ENCODE measurements around the gene TNNI3.
"Not testable (repeated sequence)": the region's sequence is repeated elsewhere in the genome, so short reads cannot be mapped to it uniquely, and the experiment has no call there.

The TNNI3 gene

DNA sequence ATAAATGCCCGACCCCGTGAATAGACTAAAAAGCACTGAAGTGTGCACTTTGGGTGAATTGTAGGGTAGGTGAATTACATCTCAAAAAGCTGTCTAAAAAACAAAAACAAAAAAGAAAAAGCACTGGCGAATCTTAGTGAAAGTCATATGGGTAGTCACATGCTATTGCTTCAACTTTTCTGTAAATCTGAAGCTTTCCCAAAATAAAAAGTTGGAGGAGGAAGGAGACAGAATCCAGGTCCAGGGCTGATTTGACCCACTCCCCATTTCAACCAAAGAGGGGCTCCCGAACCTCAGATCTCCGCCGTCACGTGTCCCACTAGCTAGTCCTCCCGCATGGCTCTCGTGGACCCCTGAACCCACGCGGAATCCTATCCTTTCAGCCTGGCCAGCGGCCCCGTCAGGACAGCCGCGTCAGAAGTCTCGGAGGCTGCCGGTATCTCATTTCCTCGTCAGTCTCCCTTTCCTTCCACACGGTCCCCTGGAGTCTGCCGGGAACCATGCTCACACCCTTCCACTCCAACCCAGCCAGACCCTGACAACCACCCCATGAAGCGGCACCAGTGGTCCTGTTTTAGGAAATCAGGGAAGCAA lies 46.2 kb downstream of the TNNI3 start:
- H3K4me3 ChIP-seq (ENCODE audit: low read length): no peak overlapping the region

DNA sequence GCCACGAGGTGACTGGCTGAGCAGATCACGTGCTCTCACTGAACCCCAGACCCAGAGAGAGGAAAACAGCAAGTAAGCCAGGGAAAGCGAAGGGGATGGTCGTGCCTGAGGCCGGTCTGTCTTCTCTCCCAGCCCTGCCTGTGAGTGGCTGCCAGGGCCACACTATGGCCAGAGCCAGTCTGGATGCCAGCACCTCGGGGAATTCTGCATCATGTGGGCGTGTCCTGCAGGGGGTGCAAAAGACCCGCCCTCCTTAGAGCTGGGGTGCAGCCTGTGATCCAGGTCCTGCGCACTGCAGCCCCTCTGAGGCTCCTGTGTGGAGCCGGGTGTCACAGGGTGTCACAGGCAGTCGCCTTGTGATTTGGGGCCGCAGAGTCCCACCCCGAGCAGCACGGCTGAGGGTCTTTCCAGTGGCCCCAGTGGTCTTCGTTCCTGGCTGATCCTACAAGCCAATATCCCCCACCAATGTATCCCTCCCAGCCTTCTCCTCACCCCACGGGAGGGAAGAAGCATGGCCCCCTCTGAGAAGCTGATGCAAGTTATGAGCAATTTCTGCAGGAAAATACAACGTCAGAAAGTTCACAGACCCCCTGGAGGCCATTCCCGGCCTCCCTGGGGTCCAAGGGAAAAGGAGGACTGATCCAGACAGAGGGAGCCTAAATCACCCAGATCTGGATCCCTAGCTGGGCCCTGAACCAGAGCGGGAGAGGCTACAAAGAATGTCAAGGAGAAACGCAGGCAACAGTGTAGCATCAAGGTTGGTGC lies 47.8 kb downstream of the TNNI3 start:
- no peak overlapping the region for H4K5ac ChIP-seq (ENCODE audit: low read length)
- no peaks in the 10 kb centered on the region for H3K36me3 ChIP-seq (ENCODE audit: control insufficient read depth, insufficient read depth, low read length)
- H3K18ac ChIP-seq (ENCODE audit: low read length): no peak overlapping the region
- no peaks in the 10 kb centered on the region for H3K27me3 ChIP-seq (ENCODE audit: insufficient read depth, low read length, poor library complexity)
- no peak overlapping the region for H2BK5ac ChIP-seq (ENCODE audit: low read length)
- DNase-seq: no peak
- H4K8ac ChIP-seq (ENCODE audit: low read depth, low read length): no peak overlapping the region
- H3K27ac ChIP-seq (ENCODE audit: low read depth, low read length): no peak overlapping the region
- H3K4me1 ChIP-seq (ENCODE audit: control insufficient read depth, low read depth, low read length): no peaks in the 10 kb centered on the region
- H2AK5ac ChIP-seq (ENCODE audit: low read length): no peak overlapping the region
- H2BK15ac ChIP-seq (replicated peaks; ENCODE audit: low read depth): no peak overlapping the region
- H3K4ac ChIP-seq (ENCODE audit: low read depth, low read length): no peak overlapping the region
- H3K9ac ChIP-seq (ENCODE audit: low read length): no peak overlapping the region
- WGBS (ENCODE audit: extremely low coverage, insufficient coverage, low lambda C conversion rate): no CpG with 5 or more reads among the region's 20 CpGs
- no peak overlapping the region for H3K4me2 ChIP-seq (ENCODE audit: low read length)
- no peak overlapping the region for H2BK120ac ChIP-seq (ENCODE audit: low read depth, low read length)
- no peak overlapping the region for H3K23ac ChIP-seq (ENCODE audit: low read length)
- no peak overlapping the region for H3K4me3 ChIP-seq (ENCODE audit: low read length)
- no peak overlapping the region for H3K56ac ChIP-seq (ENCODE audit: low read length)
- H3K79me1 ChIP-seq (ENCODE audit: low read length): peaks cover 28% of the 10 kb centered on the region
- H3K79me2 ChIP-seq (ENCODE audit: control insufficient read depth, insufficient read depth, low read length): peaks cover 18% of the 10 kb centered on the region

More for the DNA sequence above, 46.2 kb downstream of the TNNI3 start:
- Histone ChIP-seq H2BK120ac (ENCODE audit: low read depth, low read length) (no peak overlapping the region), H2BK15ac (replicated peaks; ENCODE audit: low read depth) (no peak overlapping the region), H2BK5ac (ENCODE audit: low read length) (no peak overlapping the region), H3K9ac (ENCODE audit: low read length) (no peak overlapping the region), H4K5ac (ENCODE audit: low read length) (no peak overlapping the region), H3K79me1 (ENCODE audit: low read length) (peaks cover 37% of the 10 kb centered on the region), H3K79me2 (ENCODE audit: control insufficient read depth, insufficient read depth, low read length) (peaks cover 33% of the 10 kb centered on the region), H3K27me3 (ENCODE audit: insufficient read depth, low read length, poor library complexity) (no peaks in the 10 kb centered on the region), H3K4me1 (ENCODE audit: control insufficient read depth, low read depth, low read length) (peaks cover 8% of the 10 kb centered on the region), H3K27ac (ENCODE audit: low read depth, low read length) (no peak overlapping the region), H3K18ac (ENCODE audit: low read length) (no peak overlapping the region), H3K4ac (ENCODE audit: low read depth, low read length) (no peak overlapping the region), H2AK5ac (ENCODE audit: low read length) (no peak overlapping the region), H3K56ac (ENCODE audit: low read length) (no peak overlapping the region), H3K36me3 (ENCODE audit: control insufficient read depth, insufficient read depth, low read length) (no peaks in the 10 kb centered on the region), H3K23ac (ENCODE audit: low read length) (no peak overlapping the region), H3K4me2 (ENCODE audit: low read length) (no peak overlapping the region), H4K8ac (ENCODE audit: low read depth, low read length) (no peak overlapping the region)
- no peak for DNase-seq
- WGBS (ENCODE audit: extremely low coverage, insufficient coverage, low lambda C conversion rate): no CpG with 5 or more reads among the region's 21 CpGs

DNA sequence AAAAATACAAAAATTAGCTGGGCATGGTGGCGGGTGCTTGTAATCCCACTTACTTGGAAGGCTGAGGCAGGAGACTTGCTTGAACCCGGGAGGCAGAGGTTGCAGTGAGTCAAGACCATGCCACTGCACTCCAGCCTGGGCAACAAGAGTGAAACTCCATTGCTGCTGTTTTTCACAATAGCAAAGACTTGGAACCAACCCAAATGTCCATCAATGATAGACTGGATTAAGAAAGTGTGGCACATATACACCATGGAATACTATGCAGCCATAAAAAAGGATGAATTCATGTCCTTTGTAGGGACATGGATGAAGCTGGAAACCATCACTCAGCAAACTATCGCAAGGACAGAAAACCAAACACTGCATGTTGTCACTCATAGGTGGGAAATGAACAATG lies 50.3 kb downstream of the TNNI3 start:
- H3K4me2 ChIP-seq (ENCODE audit: low read length); H3K9ac ChIP-seq (ENCODE audit: low read length); H3K56ac ChIP-seq (ENCODE audit: low read length); H4K5ac ChIP-seq (ENCODE audit: low read length); H3K18ac ChIP-seq (ENCODE audit: low read length); H4K8ac ChIP-seq (ENCODE audit: low read depth, low read length); DNase-seq; H3K27ac ChIP-seq (ENCODE audit: low read depth, low read length); H2BK120ac ChIP-seq (ENCODE audit: low read depth, low read length); H3K79me2 ChIP-seq (ENCODE audit: control insufficient read depth, insufficient read depth, low read length); H2BK5ac ChIP-seq (ENCODE audit: low read length); H3K36me3 ChIP-seq (ENCODE audit: control insufficient read depth, insufficient read depth, low read length); H3K27me3 ChIP-seq (ENCODE audit: insufficient read depth, low read length, poor library complexity); H2AK5ac ChIP-seq (ENCODE audit: low read length); H2BK15ac ChIP-seq (replicated peaks; ENCODE audit: low read depth); H3K23ac ChIP-seq (ENCODE audit: low read length); H3K4ac ChIP-seq (ENCODE audit: low read depth, low read length); H3K4me3 ChIP-seq (ENCODE audit: low read length); H3K4me1 ChIP-seq (ENCODE audit: control insufficient read depth, low read depth, low read length): not testable (repeated sequence)
- peaks cover 10% of the 10 kb centered on the region for H3K79me1 ChIP-seq (ENCODE audit: low read length)
- no CpG with 5 or more reads among the region's 3 CpGs for WGBS (ENCODE audit: extremely low coverage, insufficient coverage, low lambda C conversion rate)

DNA sequence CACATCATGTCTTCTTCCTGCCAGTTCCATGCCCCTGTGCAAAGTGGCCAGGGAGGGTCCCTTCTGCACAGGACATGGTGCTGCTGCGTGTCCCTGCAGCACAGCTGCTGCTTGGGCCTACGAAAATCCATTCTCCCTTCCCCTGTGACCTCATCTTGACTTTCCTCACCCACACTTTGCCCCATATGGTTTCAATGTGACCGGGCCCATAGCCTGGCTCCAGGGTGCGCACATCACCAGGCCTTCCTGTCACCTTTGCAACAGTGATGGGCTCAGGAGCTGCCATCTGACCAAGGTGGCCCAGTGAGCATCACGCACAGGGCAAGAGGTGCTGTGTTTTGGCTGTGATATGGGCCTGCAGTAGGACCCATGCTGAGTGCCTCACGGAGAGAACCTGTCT lies 50.9 kb downstream of the TNNI3 start:
- no CpG with 5 or more reads among the region's 6 CpGs for WGBS (ENCODE audit: extremely low coverage, insufficient coverage, low lambda C conversion rate)
- H3K18ac ChIP-seq (ENCODE audit: low read length): no peak overlapping the region
- no peak overlapping the region for H3K9ac ChIP-seq (ENCODE audit: low read length)
- no peak overlapping the region for H4K8ac ChIP-seq (ENCODE audit: low read depth, low read length)
- H2BK15ac ChIP-seq (replicated peaks; ENCODE audit: low read depth): no peak overlapping the region
- no peak overlapping the region for H3K23ac ChIP-seq (ENCODE audit: low read length)
- H3K79me2 ChIP-seq (ENCODE audit: control insufficient read depth, insufficient read depth, low read length): no peaks in the 10 kb centered on the region
- no peak overlapping the region for H3K4me2 ChIP-seq (ENCODE audit: low read length)
- no peak overlapping the region for H3K56ac ChIP-seq (ENCODE audit: low read length)
- H4K5ac ChIP-seq (ENCODE audit: low read length): no peak overlapping the region
- H3K4ac ChIP-seq (ENCODE audit: low read depth, low read length): no peak overlapping the region
- peaks cover 2% of the 10 kb centered on the region for H3K36me3 ChIP-seq (ENCODE audit: control insufficient read depth, insufficient read depth, low read length)
- H2BK120ac ChIP-seq (ENCODE audit: low read depth, low read length): no peak overlapping the region
- H3K27me3 ChIP-seq (ENCODE audit: insufficient read depth, low read length, poor library complexity): no peaks in the 10 kb centered on the region
- H3K4me3 ChIP-seq (ENCODE audit: low read length): no peak overlapping the region
- H3K79me1 ChIP-seq (ENCODE audit: low read length): peaks cover 7% of the 10 kb centered on the region
- no peak overlapping the region for H2AK5ac ChIP-seq (ENCODE audit: low read length)
- DNase-seq: no peak
- H3K4me1 ChIP-seq (ENCODE audit: control insufficient read depth, low read depth, low read length): no peaks in the 10 kb centered on the region
- no peak overlapping the region for H3K27ac ChIP-seq (ENCODE audit: low read depth, low read length)
- H2BK5ac ChIP-seq (ENCODE audit: low read length): no peak overlapping the region

DNA sequence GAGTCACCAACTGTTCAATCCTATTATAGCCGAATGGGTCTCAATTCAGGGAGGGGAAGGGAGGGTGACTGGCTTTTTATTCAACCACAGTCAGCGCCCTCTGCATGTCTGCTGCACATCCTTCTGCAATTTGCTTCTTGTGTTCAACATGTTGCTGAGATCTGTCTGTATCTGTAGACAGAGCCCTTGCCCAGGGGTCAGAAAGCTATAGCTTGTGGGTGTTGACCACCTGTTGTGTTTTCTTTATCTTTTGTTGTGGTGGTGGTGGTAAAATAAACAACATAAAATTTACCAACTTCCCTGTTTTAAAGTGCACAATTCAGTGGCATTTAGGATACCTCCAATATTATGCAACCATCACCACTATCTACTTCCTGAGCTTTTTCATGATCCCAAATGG lies 52.3 kb downstream of the TNNI3 start:
- Histone ChIP-seq H3K4me3 (ENCODE audit: low read length) (no peak overlapping the region), H3K23ac (ENCODE audit: low read length) (no peak overlapping the region), H3K4ac (ENCODE audit: low read depth, low read length) (no peak overlapping the region), H4K8ac (ENCODE audit: low read depth, low read length) (no peak overlapping the region), H2AK5ac (ENCODE audit: low read length) (no peak overlapping the region), H3K18ac (ENCODE audit: low read length) (no peak overlapping the region), H2BK15ac (replicated peaks; ENCODE audit: low read depth) (no peak overlapping the region), H3K79me1 (ENCODE audit: low read length) (peaks cover 6% of the 10 kb centered on the region), H2BK120ac (ENCODE audit: low read depth, low read length) (no peak overlapping the region), H4K5ac (ENCODE audit: low read length) (no peak overlapping the region), H3K56ac (ENCODE audit: low read length) (no peak overlapping the region), H3K79me2 (ENCODE audit: control insufficient read depth, insufficient read depth, low read length) (no peaks in the 10 kb centered on the region), H2BK5ac (ENCODE audit: low read length) (no peak overlapping the region), H3K9ac (ENCODE audit: low read length) (no peak overlapping the region), H3K27me3 (ENCODE audit: insufficient read depth, low read length, poor library complexity) (no peaks in the 10 kb centered on the region), H3K4me1 (ENCODE audit: control insufficient read depth, low read depth, low read length) (no peaks in the 10 kb centered on the region), H3K27ac (ENCODE audit: low read depth, low read length) (no peak overlapping the region), H3K36me3 (ENCODE audit: control insufficient read depth, insufficient read depth, low read length) (peaks cover 2% of the 10 kb centered on the region), H3K4me2 (ENCODE audit: low read length) (no peak overlapping the region)
- WGBS (ENCODE audit: extremely low coverage, insufficient coverage, low lambda C conversion rate): no CpG with 5 or more reads among the region's 2 CpGs
- no peak for DNase-seq

Measured in mesendoderm (in vitro differentiated cells).